Measurements from ENCODE around the gene NPFF.

The NPFF gene

DNA sequence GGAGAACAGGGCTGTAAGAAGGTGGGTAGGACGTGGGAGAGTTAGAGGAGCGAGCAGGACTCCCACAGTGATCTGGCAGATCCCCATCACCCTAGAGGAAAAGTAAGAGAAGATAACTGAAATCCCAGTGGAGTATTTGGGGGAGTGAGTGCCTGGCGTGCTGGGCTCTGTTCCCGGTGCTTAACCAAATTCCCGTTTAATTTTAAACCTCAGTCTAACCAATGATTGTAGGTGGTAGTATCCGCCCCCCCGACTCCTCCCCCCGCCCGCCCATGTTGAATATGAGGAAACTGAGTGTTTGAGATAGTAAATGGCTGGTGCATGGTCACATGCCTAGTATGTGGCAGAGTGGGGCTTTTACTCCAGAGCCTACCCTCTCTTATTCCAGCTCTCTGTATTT lies 5.0 kb downstream of the NPFF start:
- Histone ChIP-seq H3K36me3 (ENCODE audit: insufficient read depth) (no peaks in the 10 kb centered on the region; the same call in 1 of the 2 replicates), H3K27me3 (ENCODE audit: insufficient read depth, low read depth) (no peaks in the 10 kb centered on the region), H4K20me1 (ENCODE audit: insufficient read depth) (no peaks in the 10 kb centered on the region), H2AFZ (ENCODE audit: low read depth) (no peak overlapping the region), H3K79me2 (ENCODE audit: insufficient read depth, low read depth) (peaks cover 21% of the 10 kb centered on the region), H3K4me2 (peak overlapping the region; percentile 100), H3K4me1 (ENCODE audit: low read depth, poor library complexity, severe bottlenecking) (peaks cover 32% of the 10 kb centered on the region), H3K9ac (peak overlapping the region; percentile 93; the same call in 1 of the 2 replicates), H3K27ac (peak overlapping the region; percentile 91; the same call in 1 of the 2 replicates), H3K4me3 (IDR thresholded peaks at IDR 0.05; ENCODE audit: insufficient read depth, low read depth, low read length) (no peak overlapping the region)
- TF ChIP-seq CTCF (conservative IDR thresholded peaks at IDR 0.05; ENCODE audit: low read depth, low read length): no peak

GRCh38 chr12:53501615-53502181 lies 5.6 kb downstream of the NPFF start:
- peaks cover 35% of the 10 kb centered on the region for H3K4me1 ChIP-seq (ENCODE audit: low read depth, poor library complexity, severe bottlenecking)
- H3K27ac ChIP-seq: peak overlapping the region; percentile 91
- no peaks in the 10 kb centered on the region for H4K20me1 ChIP-seq (ENCODE audit: insufficient read depth)
- H3K4me2 ChIP-seq: peak overlapping the region; percentile 100
- H3K79me2 ChIP-seq (ENCODE audit: insufficient read depth, low read depth): peaks cover 21% of the 10 kb centered on the region
- H3K9ac ChIP-seq: peak overlapping the region; percentile 93
- no peak for TF ChIP-seq CTCF (conservative IDR thresholded peaks at IDR 0.05; ENCODE audit: low read depth, low read length)
- peak overlapping the region; percentile 85 for H2AFZ ChIP-seq (ENCODE audit: low read depth)
- H3K36me3 ChIP-seq (ENCODE audit: insufficient read depth): no peaks in the 10 kb centered on the region; the same call in 1 of the 2 replicates
- no peak overlapping the region for H3K4me3 ChIP-seq (IDR thresholded peaks at IDR 0.05; ENCODE audit: insufficient read depth, low read depth, low read length)
- H3K27me3 ChIP-seq (ENCODE audit: insufficient read depth, low read depth): no peaks in the 10 kb centered on the region

DNA sequence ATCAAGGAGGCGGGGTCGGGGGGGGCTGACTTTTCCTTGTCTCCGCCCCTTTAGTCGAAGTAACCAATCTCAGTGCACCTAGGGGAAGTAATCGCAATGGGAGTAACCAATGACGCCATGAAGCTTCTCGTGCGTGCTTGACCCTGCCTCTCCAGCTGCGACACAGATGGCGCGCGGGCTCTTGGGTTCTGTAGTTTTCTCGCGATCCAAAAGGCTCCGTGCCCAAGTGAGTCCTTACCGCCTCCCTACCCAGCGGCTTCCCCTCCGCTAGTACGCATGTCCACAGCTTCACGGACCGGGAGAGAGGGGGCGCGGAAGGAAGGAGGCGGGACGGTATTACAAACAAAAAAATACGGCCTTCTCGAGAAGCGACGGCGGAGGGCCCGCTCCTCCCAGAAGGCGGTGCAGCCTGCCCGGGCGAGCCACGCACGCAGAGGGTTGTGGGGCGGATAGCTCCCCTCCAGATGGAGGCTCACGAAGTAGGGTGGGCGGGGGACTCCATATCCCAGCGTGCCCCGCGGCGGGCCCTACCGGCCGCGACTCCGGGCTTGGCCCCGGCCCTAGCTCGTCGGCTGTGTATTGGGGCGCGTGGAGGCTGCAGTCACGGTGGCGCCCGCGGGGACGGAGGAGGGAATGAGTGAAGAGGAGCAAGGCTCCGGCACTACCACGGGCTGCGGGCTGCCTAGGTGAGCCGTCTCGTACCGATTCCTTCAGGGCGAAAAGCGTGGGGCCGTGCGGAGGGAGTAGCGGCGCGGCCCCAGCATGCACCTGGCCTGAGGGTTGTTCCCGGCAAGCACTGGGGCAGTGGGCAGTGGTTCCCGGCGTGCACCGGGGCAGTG lies 6.3 kb downstream of the NPFF start, which contains the start of gene TARBP2:
Gene TARBP2, plus strand, starts transcription at position 508 of the 839 bp plus-strand sequence. Its CDS starts 126 bp downstream, at position 634.
- Histone ChIP-seq H4K20me1 (ENCODE audit: insufficient read depth) (no peaks in the 10 kb centered on the region), H3K4me1 (ENCODE audit: low read depth, poor library complexity, severe bottlenecking) (peaks cover 40% of the 10 kb centered on the region), H3K36me3 (ENCODE audit: insufficient read depth) (no peaks in the 10 kb centered on the region; the same call in 1 of the 2 replicates), H3K4me2 (peak within 1 kb of the TSS; percentile 100), H3K79me2 (ENCODE audit: insufficient read depth, low read depth) (peaks cover 21% of the 10 kb centered on the region), H3K27ac (peak within 1 kb of the TSS; percentile 91), H3K4me3 (IDR thresholded peaks at IDR 0.05; ENCODE audit: insufficient read depth, low read depth, low read length) (peak within 1 kb of the TSS; percentile 71), H2AFZ (ENCODE audit: low read depth) (peak within 1 kb of the TSS; percentile 85), H3K27me3 (ENCODE audit: insufficient read depth, low read depth) (no peaks in the 10 kb centered on the region), H3K9ac (peak within 1 kb of the TSS; percentile 93)
- TF ChIP-seq CTCF (conservative IDR thresholded peaks at IDR 0.05; ENCODE audit: low read depth, low read length): no peak; the same call in 1 of the 2 replicates

GRCh38 chr12:53500142-53500775 lies 7.0 kb downstream of the NPFF start:
- no peaks in the 10 kb centered on the region for H4K20me1 ChIP-seq (ENCODE audit: insufficient read depth)
- H3K36me3 ChIP-seq (ENCODE audit: insufficient read depth): no peaks in the 10 kb centered on the region; the same call in 1 of the 2 replicates
- peak overlapping the region; percentile 71 for H3K4me3 ChIP-seq (IDR thresholded peaks at IDR 0.05; ENCODE audit: insufficient read depth, low read depth, low read length)
- H3K27me3 ChIP-seq (ENCODE audit: insufficient read depth, low read depth): no peaks in the 10 kb centered on the region
- peaks cover 21% of the 10 kb centered on the region for H3K79me2 ChIP-seq (ENCODE audit: insufficient read depth, low read depth)
- H3K27ac ChIP-seq: peak overlapping the region; percentile 91
- H3K4me1 ChIP-seq (ENCODE audit: low read depth, poor library complexity, severe bottlenecking): peaks cover 40% of the 10 kb centered on the region
- H3K9ac ChIP-seq: peak overlapping the region; percentile 18; the same call in 1 of the 2 replicates
- peak; percentile 35; the same call in 1 of the 2 replicates for TF ChIP-seq CTCF (conservative IDR thresholded peaks at IDR 0.05; ENCODE audit: low read depth, low read length)
- H3K4me2 ChIP-seq: peak overlapping the region; percentile 61
- H2AFZ ChIP-seq (ENCODE audit: low read depth): peak overlapping the region; percentile 20; the same call in 1 of the 2 replicates
